ENCODE measurements around the gene OTOP2.

Gene OTOP2

DNA sequence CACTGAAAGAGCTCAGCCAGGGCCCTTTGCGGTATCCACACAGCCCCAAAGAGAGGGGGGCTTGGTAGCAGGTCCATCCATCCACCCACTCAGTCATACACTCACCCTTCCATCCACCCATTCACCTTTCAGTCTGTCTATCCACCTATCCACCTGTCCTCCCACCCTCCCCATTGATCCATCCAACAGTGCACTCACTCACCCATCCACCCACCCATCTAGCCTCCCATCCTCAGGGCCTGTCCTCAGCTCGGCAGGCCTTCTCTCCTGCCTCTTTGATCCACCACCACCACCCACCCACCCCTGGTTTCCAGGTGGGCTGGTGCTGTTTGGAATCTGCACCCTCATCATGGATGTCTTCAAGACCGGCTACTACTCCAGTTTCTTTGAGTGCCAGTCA, 1.2 kb downstream of the OTOP2 start:
- DNase-seq (ENCODE audit: low spot score): no peak

DNA sequence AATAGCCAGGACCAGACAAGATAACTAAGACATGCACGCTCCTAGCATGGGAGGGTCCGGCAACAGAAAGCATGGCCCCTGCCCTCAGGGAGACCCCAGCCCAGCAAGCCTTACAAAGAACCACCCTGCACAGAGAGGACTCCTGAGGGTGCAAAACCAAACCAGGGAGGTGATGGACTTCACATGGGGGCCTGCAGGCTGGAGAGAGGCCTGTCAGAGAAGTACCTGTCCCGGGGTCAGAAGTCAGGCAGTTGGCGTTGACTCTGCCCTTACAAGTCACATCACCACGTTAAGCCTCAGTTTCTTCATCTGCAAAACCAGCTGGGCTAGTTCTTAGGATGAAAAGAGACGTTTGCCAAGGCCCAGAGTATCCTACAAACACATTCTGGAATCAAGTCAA, 4.7 kb downstream of the OTOP2 start:
- no peak for DNase-seq (ENCODE audit: low spot score)

DNA sequence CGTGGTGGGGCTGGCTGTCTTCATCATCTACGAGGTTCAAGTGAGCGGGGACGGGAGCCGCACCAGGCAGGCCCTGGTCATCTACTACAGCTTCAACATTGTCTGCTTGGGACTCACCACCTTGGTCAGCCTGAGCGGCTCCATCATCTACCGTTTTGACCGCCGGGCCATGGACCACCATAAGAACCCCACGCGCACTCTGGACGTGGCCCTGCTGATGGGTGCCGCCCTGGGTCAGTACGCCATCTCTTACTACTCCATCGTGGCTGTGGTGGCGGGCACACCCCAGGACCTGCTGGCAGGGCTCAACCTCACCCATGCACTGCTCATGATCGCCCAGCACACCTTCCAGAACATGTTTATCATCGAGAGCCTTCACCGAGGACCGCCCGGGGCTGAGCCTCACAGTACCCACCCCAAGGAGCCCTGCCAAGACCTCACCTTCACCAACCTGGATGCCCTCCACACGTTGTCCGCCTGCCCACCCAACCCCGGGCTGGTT, 6.5 kb downstream of the OTOP2 start:
- DNase-seq (ENCODE audit: low spot score): no peak

DNA sequence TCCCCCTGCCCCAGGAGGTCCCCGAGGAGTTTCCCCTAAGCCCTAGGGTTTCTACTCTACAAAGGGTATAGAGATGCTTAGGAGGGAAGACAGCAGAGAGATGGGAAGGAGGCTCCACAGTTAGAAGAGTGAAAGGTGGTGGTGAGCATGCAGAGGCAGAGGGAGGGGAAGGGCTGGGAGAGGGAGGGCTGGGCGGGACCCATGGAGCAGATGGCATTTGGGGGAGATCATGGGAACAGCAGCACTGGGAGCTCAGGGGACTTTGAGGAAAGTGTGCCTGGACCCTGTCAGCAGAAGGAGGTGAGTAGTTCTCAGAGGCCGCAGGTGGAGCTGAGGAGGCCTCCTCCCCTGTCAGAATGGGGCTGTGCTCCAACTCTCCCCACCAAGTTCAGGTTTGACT, 11.0 kb downstream of the OTOP2 start:
- no peak for DNase-seq (ENCODE audit: low spot score)

DNA sequence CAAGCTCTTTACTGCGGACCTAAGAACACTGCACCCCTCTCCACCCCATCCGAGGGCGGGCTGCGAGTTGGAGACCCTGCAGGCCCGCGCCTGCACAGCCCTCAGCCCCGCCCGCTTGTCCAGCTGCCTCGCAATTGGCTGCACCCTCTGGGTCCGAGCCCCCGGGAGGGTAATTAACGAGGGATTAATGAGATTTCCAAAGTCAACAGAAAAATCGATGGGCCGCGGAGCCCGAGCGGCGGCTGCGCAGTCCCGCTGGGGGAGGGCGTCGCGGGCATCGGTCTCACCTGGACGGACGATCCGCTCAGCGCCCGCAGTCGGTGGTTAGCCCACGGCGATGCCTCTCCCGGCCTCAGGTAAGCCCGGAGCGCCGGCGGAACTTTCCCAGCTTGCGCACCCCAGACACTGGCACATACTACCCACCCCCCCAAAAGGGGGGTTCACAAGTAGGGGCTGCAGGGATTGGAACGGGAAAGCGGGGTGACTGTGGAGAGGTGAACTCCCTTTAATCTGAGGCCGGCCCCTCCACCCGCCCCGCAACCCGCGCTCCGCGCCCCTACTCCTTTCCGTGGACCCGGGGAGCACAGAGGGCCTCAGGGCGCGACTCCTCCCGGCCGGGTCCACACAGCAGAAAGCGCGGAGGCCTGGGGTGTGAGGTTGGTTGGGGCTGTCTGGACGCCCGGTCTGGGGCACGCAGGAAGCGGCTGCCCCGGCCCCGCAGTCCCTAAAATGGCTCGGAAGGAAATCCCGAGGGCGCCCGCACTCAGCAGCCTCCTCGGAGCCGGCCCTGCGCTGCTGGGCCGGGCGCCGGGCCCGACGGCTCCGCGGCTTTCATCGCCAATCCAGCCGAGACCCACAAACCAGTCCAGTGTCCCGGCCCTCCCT, 11.8 kb downstream of the OTOP2 start, which contains the start of gene OTOP3:
OTOP3 (plus strand) TSS at position 314 of the 885 bp plus-strand sequence; CDS start at position 338, 24 bp downstream.
- DNase-seq (ENCODE audit: low spot score): no peak

DNA sequence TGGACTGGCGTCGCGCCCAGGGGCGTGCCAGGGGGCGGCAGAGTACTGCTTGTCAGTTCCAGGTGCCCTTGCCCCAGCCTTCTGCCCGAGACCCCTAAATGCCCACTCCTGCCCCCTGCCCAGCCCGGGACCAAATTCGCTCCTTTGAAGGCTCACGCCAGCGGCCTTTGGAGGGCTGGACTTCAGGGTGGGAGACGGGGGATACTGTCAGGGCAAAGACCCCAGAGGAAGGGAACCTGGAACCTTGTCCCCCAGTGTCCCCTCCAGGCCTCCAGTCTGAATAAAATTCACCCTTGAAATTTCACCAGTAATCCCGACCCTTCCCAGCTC, 12.4 kb downstream of the OTOP2 start:
- DNase-seq (ENCODE audit: low spot score): no peak

DNA sequence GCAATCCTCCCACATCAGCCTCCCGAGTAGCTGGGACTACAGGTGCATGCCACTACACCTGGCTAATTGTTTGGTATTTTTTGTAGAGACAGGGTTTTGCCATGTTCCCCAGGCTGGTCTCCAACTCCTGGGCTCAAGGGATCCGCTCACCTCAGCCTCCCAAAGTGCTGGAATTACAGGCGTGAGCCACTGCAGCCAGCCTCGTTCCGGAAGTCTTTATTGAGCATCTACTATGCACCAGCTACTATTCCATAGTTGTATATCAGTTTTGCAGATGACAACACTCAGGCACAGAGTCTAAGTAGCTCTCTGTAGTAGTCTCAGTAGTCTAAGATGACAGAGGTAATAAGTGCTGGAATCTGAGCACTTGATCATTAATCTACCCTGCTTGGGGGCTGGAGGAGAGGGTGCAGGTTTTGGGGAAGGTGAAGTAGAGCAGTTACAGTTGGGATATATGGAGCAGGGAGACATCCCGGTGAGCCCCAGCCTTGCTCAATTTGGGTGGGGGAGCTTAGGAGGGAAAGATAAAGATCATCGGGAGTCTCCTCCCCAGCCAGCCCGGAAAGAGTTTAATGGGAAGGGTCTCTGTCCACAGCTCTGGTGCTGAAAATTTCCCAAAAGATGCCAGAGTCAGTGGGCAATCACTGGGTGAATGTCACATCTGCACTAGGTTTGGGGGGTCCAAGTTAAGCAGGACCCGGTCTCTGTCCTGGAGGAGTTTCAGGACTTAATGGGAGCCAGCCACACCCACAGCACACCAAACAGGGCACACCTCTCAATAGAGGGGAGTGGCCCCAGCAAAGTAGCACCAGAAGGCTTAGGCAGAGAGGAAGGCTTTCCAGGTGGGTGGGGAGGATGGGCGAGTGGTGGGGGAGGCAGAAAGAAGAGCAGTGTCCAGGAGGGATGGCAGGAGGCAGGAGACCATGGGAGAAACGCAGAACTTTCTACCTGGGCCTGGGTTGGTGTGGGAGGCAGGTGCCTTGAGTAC, 13.3 kb downstream of the OTOP2 start:
- no peak for DNase-seq (ENCODE audit: low spot score)

DNA sequence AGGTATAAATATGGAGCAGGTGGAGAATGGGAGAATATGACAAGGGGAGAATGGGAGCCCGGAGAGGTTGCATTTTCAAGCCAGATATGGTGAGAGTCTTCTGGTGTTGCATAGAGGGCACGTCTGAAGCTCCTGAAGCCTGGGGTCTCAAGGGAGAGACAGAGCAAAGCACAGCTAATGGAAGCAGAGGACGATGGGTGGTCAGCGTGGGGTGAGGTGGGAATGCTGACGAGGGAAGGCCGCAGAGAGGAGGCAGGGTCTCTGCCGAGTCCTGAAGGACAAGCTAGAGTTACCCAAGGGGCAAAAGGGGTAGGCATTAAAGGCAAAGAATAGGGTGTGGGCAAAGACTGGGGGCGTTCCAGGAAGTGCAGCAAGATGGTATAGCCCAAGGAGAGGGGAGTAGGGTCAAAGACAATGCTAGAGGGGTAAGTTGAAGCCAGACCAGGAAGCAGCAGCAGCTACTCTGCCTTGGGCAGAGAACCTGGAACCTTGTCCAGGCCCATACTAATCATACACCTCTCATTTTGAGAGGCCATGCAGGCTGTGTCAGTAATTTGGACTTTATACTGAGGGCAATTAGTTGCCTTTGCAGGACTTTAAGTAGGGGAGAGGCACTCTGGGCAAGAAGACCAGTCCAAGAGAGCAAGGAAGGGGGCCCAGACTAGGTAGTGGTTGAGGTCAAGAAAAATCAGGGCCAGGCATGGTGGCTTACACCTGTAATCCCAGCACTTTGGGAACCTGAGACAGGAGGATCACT, 14.3 kb downstream of the OTOP2 start:
- no peak for DNase-seq (ENCODE audit: low spot score)

DNA sequence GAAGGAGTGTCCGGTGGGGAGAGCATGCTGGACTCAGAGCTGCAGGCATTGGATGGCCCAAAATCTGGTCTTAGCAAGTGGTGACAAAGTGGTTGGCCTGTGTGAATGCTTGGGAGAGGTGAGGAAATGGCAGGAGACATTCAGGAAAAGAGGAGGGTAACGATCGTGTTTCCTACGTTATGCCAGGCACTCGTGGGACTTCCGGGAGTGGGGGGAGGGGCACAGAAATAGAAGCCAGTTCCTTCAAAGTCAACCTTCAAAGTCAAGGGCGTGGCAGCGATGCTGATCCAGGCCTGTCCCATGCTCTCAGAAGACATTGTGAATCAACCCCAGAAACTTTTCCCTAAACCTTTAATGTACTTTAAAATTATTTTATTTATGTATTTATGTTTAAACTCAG, 15.5 kb downstream of the OTOP2 start:
- no peak for DNase-seq (ENCODE audit: low spot score)

DNA sequence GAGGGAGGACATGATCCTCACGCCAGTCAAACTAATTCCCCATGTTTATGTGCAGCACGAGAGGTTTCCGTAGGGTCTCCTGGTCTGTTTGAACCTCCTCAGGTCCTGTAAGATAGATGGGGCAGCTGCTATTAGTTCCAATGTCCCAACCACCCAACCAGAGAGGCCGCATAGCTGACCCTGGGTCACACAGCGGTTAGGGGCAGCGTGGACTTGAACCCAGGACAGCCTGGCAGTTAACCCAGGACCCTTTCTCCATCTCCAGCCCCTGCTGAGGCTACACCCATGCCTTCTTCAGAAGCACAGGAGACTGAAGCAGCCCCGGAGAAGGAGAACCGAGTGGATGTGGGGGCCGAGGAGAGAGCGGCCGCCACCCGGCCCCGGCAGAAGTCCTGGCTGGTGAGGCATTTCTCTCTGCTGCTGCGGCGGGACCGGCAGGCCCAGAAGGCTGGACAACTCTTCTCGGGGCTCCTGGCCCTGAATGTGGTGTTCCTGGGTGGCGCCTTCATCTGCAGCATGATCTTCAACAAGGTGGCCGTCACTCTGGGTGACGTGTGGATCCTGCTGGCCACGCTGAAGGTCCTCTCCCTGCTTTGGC, 17.2 kb downstream of the OTOP2 start:
- DNase-seq (ENCODE audit: low spot score): no peak

DNA sequence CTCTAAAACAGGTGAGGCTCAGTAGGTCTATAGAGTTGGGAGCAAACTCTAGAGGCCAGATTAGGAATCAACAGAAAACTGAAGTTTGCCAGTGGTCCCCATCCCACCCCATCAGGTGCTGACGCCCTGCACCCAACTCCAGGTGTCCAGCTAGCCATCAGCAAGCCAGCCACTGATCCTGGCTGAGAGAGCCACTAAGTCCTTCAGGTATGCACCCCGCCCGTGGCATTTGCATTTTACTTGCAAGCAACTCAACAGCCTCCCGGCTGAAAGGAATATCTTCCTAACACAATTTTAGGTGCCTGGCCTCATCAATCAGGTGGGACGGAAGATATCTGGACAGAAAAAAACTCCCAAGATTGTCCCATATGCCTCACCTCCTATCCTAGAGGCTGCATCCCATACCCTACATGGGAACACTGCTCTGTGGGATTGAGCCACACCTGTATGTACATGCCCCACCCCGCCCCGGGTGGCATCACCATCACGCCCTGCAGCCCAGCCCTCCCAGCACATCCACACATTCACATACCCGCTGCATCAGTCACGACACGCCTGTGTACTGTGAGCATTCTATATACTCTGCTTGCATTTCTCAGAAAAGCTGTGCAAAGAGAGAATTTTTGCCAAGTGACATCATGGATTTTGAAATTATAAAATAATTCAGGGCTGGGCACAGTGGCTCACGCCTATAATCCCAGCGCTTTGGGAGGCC, 19.9 kb downstream of the OTOP2 start:
- no peak for DNase-seq (ENCODE audit: low spot score)

DNA sequence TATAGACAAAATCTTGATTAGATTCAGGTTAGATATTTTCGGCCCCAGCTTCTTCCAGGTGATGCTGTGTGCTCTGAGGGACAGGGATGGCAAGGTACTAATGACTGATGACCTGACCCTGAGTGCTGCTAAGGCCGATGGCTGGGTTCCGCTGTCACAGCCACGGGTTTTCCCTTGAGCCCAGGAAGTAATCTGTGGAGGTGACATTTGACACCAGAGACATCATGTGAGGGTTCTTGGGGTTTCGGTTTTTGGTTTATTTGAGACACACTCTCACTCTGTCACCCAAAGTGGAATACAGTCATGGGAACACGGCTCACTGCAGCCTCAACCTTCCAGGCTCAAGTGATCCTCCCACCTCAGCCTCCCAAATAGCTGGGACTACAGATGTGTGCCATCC, 21.5 kb downstream of the OTOP2 start:
- no peak for DNase-seq (ENCODE audit: low spot score)

DNA sequence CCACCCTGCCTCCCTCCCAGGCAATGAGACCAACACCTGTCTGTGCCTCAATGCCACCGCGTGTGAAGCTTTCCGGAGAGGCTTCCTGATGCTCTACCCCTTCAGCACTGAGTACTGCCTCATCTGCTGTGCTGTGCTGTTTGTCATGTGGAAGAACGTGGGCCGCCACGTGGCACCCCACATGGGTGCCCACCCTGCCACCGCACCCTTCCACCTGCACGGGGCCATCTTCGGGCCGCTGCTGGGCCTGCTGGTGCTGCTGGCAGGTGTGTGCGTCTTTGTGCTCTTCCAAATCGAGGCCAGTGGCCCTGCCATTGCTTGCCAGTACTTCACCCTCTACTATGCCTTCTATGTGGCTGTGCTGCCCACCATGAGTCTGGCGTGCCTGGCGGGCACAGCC, 22.6 kb downstream of the OTOP2 start:
- DNase-seq (ENCODE audit: low spot score): no peak

DNA sequence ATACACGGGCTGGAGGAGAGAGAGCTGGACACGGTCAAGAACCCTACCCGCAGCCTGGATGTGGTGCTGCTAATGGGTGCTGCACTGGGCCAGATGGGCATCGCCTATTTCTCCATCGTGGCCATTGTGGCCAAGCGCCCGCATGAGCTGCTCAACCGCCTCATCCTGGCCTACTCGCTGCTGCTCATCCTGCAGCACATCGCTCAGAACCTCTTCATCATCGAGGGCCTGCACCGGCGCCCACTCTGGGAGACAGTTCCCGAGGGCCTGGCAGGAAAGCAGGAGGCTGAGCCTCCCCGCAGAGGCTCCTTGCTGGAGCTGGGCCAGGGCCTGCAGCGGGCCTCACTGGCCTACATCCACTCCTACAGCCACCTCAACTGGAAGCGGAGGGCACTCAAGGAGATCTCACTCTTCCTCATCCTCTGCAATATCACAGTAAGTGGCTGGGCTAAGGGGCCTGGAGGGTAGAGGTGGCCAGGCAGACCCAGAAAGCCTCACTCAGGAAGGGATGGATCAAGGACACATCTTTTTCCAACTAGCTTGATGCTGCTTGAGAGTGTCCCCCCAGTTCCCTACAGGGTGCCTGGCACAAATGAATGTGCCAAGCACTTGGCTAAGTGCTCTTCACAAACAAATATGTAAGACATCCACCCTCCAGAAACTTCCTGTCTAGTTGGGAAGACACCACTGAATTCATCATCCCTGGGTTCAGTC, 23.1 kb downstream of the OTOP2 start:
- no peak for DNase-seq (ENCODE audit: low spot score)

DNA sequence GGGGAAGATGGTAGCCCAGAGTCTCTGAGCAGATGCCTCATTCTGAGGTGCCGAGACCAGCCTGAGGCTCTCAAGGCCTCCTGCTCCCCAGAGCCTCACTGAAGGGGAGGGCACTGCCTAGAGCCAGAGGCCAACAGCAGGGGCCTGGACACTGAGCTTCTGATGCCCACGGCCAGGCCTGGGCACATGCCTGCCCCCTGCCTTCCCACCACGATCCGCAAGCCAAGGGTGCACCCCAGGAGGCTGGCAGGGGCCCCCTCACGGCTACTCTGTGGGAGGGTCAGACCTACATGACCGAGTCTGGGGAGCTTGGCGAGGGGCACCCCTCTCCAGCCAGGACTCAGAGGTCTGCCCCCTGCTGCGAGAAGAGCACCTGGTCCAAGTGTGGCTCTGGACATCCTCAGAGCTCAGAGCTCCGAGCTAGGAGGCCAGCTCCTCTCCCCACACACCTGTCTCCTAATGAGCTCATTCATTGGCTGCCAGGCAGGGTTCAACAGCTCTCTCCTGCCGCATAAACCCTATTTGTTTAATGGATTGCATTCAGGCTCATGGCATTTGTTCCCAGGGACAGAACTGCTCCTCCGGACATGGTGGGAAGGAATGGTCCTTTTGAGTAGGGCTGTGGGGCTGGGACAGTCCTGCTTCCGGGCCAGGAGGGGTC, 25.5 kb downstream of the OTOP2 start:
- DNase-seq (ENCODE audit: low spot score): no peak

DNA sequence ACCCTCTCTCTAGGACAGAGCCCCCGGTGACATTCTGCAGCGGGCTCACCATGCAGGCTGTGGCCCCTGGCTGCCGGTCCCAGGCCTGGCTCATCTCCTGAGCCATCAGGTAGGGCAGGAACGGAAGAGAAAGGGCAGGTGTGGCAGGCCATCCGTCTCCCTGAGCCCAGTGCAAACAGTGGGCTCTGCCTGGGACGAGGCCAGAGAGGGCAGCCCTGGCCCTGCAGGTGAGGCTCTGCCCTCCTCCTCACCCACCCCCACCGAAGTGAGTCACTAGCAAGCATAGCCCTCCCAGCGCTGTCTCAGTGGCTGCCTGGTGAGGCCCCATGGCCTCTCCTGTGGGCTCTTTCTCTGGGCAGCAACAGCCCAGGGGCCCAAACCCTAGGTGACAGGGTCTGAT, 26.1 kb downstream of the OTOP2 start:
- DNase-seq (ENCODE audit: low spot score): no peak

DNA sequence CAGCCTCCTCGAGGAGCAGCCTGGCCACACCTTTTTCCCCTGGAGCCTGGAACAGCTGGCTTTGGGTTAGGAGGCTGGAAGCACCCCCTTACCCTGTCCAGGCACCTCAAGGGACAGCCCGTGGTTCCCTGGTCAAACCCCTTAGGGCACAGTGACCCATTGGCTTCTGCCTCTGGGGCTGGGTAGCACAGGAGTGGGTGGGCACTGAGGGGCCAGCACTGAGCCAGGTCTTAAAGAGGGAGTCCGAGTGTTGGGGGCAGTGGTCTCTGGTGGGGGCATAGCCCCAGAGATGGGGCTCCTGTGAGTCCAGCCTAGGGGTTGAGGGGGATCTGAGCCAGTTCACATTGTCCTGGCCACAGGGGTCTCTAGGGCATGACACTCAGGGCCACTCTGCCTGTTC, 27.0 kb downstream of the OTOP2 start:
- DNase-seq (ENCODE audit: low spot score): no peak

DNA sequence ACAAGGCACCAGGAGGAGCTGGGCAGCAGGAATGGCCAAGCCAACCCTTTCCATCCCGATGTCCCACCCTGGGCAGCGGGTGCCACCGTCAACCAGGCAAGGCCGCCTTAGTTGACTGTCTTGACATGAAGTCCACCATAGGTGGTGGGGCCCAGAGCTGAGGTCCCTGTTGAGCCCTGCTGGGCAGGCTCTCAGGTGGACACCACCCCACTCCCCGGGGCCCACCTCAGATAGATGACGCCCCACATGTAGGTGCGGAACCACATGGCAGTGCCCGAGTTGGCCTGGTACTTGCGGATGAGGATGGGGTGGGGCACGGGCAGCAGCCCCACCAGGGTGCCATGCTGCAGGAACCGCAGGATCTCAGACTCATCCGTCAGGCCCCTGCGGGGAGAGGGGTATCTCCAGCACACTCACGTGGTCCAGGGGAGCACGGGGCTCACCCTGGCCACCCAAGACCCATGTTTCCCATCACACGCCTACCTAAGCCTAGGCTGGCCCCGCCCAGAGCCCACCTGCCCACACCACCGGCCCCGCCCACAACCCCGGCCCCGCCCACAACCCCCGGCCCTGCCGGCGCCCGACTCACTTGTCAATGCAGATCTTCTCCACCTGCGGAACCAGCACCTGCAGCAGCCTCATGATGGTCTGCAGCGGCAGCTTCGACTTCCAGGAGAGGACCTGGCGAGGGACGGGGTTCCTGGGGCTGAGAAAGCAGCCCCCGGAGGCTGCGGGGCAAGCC, 27.8 kb downstream of the OTOP2 start:
- DNase-seq (ENCODE audit: low spot score): no peak

All from Ammon's horn (tissue), 1 donor.